NCI-H128 (cell line): ENCODE measurements around the gene PFKFB3.
"Not testable (repeated sequence)": the region's sequence is repeated elsewhere in the genome, so short reads cannot be mapped to it uniquely, and the experiment has no call there.

ENCODE experiments used
- DNase-seq: peaks from one replicate; lab custom pipeline; 2025; ENCODE audit not compliant: unreplicated experiment; lab: John Stamatoyannopoulos, UW

PFKFB3 gene

DNA sequence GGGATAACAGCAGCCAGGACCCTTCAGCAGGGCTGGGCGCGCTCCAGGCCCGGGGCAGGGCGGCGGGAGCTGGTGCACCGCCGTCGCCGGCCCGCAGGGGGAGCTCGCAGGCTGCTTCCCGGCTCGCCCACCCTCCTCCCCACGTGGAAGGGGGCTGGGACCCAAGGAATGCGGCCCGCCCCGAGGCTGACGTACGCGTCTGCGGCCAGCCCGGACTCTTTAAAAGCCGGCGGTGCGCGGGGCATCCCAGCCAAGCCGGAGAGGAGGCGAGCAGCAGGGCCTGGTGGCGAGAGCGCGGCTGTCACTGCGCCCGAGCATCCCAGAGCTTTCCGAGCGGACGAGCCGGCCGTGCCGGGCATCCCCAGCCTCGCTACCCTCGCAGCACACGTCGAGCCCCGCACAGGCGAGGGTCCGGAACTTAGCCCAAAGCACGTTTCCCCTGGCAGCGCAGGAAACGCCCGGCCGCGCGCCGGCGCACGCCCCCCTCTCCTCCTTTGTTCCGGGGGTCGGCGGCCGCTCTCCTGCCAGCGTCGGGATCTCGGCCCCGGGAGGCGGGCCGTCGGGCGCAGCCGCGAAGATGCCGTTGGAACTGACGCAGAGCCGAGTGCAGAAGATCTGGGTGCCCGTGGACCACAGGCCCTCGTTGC, at the start of gene PFKFB3:
PFKFB3 (plus strand) TSS at position 249 of the 647 bp plus-strand sequence; CDS start at position 578, 329 bp downstream.
- DNase-seq = peak; percentile 72

DNA sequence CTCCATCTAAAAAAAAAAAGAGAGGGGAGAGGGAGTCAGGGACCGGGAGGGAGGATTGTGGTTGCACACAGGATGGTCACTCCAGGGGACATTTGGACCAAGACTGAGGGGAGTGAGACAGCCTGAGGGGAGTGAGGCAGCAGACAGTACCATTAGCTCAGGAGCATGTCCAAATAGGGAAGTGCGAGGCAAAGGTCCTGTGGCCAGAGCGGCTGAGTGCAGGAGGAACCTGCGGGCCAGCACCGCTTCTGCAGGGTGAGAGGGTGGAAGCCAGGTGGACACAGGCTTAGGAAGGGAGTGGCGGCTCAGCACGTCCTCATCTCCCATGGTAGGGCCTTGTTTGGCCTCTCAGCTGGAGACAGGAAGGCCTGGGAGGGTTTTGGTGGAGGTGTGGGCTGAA, 48.9 kb upstream of the PFKFB3 start:
- DNase-seq = no peak

DNA sequence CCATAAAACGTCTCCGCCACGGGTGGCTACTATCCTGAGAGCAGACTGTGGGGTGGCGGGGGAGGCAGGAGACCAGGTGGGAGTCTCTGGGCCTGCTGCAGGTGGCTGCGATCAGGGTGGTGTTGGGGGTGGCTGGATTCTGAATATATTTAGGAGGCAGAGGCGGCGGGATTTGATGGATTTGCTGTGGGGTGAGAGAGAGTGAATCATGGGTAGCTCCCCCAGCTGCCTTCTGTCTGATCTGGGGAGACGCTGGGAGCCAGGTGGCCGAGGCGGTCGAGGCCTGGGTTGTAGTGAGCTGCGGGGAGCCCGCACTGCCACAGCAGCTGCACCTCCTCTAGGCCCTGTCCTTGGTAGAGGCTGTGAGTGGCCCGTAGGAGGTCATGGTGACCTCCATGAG, 48.2 kb upstream of the PFKFB3 start:
- DNase-seq = no peak

DNA sequence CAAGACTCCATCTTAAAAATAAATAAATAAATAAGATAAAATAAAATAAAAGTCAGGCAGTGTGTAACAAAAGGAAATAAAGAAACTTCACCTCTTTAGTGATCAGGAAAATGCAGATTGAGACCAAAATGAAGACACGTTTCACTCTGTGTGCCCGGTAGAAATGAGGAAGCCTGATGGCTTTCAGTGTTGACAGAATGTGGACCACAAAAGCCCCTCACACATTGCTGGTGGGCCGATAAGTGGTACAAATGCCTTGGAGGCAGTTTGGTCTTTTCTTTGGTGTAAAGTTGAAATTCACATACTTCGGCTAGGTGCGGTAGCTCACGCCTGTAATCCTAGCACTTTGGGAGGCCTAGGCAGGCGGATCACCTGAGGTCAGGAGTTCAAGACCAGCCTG, 44.5 kb upstream of the PFKFB3 start:
- no peak for DNase-seq

DNA sequence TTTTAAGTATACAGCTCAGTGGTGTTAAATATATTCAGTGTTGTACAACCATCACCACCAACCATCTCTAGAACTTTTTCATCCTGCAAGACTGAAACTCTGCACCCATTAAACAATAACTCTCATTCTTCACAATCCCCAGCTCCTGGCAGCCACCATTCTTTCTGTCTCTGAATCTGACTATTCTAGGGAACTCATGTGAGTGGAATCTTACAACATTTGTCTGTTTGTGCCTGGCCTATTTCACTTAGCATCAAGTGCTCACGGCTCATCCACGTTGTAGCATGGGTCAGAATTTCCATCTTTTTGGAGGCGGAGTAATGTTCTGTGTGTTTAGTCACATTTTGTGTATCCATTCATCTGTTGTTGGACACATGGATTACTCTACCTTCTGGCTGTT, 40.8 kb upstream of the PFKFB3 start:
- DNase-seq = no peak

DNA sequence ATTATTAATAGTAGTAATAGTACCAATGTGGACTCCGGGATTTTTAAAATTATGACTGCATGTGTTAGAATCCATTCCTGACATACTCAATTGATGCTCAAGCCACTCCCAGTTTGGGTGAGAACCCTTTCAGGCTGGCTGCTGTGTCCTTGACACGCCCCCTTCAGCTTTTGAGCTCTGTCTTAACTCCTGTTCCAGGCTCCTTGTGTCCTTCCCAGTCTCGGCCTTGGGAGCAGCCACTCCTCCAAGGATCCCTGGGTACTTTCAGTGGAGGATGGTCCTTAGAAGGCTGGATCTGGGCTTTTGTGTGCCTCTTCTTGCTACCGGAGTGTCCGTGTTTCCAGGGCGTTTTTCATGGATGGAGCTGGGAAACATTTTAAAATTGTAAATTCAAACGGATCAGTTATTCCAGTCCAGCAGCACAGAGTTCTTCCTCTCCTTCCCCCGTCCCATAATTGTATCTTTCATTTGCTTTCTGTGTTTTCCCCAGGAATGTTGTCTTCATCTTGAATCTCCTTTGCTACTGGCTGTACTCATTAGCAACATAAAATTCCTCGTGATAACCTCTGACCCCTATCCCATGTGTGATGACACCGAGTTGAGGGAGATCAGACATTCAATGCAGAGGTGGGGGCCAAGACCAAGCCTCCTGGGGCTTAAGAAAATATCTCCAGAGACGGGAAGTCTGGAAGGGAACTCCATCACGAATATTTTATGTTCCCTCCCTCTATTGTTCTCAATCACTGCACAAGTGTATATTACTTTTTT, 40.0 kb upstream of the PFKFB3 start:
- DNase-seq = no peak

DNA sequence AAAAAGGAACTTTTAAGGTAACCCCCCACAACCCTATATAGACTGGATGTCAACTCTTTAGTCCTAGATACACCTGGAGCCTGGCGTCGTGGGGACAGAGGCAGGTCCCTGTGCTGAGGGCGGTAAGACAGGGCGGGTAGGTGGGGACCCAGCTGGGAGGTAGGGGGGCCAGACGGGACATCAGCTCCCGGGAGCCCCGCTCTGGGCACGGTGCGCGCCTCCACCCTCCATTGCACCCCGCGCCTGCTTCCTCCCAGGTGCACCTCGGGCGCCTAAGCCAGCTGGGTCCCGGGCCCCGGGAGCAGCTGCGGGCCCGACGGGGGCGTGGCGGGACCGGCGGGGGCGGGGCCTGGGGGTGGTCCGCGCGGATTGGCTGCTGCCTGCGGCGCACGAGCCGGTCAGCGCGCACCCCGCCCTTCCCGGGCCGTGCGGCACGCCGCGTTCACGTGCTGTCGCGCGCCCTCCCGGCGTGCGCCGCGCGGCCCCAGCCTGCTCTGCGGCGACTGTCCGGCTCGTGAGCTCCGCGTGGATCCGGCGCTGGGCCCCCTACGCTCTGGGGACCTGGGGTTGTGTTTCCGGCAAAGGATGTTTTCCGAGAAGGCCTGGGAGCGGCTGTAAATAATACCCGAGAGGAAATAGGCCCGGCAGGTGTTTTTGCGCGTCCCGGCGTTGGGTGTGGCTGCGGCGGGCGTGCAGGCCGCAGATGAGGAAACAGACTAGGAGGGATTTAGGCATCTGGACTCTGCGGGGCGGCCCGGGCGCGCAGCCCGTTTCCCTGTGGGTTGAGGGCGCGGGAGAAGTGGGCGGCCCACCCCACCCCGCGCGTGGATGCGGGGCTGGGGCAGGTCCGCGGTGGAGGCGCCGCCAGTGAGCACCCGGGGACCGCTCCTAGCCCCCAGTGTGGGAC, 39.1 kb upstream of the PFKFB3 start:
- peak; percentile 47 for DNase-seq

DNA sequence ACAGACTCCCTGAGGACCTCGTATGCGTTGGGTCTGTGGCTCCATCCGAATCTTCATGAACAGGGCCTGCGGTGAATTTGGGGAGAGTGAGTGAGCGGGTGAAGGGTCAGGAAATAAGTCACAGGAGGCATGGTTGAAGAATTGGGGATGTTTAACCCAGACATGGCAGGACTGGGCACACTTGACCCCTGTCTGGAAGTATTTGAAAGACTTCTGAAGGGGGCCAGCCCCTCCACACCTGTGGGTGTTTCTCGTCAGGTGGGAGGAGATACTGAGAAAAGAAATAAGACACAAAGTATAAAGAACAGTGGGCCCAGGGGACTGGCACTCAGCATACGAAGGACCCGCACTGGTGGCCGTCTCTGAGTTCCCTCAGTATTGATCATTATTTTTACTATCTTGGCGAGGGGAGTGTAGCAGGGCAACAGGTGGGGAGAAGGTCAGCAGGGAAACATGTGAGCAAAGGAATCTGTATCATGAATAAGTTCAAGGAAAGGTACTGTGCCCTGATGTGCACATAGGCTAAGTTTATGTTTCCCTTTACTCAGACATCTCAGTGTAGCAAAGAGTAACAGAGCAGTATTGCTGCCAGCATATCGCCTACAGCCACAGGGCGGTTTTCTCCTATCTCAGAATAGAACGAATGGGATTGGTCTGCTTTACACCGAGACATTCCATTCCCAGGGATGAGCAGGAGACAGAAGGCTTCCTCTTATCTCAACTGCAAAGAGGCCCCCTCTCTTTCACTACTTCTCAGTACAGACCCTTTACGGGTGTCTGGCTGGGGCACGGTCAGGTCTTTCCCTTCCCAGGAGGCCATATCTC, 38.2 kb upstream of the PFKFB3 start:
- no peak for DNase-seq

DNA sequence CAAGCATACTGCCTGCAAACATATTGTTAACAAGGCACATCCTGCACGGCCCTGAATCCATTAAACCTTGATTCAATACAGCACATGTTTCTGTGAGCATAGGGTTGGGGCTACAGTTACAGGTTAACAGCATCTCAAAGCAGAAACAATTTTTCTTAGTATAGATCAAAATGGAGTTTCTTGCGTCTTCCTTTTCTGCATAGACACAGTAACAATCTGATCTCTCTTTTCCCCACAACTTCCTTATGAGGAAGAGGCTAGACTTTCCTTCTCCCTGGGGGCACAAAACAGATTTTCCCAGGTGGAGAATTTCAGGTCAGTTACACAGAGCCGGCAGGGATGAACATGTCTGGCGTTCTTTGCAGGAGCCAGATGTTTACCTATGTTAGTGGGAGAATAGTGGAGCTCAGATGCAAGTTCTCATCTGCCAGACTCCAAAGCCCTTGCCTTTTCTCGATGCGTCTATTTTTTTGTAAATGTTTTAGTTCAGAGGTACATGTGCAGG, 37.5 kb upstream of the PFKFB3 start:
- DNase-seq = no peak

DNA sequence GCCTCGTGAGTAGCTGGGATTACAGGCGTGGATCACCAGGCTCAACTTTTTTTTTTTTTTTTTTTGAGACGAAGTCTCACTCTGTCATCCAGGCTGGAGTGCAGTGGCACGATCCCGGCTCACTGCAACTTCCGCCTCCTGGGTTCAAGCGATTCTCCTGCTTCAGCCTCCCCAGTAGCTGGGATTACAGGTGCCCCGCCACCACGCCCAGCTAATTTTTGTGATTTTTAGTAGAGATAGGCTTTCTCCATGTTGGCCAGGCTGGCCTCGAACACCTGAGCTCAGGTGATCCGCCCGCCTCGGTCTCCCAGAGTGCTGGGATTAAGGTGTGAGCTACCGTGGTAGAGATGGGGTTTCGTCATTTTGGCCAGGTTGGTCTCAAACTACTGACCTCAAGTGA, 36.8 kb upstream of the PFKFB3 start:
- DNase-seq = not testable (repeated sequence)

DNA sequence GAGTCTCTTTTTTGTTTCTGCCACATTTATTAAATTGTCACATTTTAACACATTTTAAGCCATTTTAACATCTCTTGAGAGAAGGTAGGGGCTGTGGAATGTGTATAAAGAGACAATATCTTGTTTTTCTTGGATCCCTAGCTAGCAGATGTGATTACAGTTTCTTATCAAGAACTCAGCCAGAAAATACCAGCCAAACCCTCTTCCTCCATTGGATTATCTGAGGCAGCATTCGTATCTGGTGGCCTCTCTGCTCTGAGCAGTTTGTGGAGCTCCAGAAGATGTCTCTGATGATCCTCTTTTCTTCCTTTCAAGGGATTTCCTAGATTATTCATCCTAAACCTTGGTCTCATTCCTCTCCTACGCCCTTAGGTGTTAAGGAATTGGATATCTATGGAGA, 35.3 kb upstream of the PFKFB3 start:
- no peak for DNase-seq

DNA sequence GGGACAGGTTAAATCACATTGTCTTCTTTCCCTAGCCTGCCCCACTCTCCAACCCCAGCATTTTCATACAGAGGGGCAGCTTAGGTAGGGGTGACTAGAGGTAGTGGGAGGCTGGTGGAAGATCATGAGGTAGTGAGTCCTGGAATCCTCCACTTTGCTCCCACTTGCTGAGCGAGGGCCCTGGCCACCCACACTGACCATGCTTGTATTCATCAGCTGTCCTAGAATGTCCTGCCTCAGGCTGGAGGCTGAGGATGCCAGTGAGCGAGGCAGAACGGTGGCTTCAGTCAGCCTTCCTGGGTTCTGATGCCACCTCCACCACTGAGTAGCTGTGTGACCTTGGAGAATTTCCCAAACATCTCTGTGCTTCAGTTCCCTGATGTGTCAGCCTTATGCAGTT, 34.6 kb upstream of the PFKFB3 start:
- no peak for DNase-seq

DNA sequence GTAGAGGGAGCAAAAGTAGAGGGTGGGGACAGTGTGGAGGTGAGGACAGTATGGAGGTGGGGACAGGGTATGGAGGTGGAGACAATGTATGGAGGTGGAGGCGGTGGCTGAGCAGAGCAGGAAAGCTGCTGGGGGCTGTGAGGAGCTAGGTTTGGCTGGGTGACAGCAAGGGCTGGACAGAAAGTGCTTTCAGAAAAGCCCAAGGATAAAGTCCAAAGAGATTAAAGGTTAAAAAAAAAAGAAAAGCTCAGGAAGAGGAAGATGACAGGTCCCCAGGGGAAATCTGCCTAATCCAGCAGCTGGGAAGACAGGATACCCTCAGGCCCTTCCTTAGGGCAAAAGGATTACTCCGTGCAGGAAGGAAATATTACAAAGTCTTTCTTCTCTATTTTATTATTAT, 32.1 kb upstream of the PFKFB3 start:
- DNase-seq = no peak

DNA sequence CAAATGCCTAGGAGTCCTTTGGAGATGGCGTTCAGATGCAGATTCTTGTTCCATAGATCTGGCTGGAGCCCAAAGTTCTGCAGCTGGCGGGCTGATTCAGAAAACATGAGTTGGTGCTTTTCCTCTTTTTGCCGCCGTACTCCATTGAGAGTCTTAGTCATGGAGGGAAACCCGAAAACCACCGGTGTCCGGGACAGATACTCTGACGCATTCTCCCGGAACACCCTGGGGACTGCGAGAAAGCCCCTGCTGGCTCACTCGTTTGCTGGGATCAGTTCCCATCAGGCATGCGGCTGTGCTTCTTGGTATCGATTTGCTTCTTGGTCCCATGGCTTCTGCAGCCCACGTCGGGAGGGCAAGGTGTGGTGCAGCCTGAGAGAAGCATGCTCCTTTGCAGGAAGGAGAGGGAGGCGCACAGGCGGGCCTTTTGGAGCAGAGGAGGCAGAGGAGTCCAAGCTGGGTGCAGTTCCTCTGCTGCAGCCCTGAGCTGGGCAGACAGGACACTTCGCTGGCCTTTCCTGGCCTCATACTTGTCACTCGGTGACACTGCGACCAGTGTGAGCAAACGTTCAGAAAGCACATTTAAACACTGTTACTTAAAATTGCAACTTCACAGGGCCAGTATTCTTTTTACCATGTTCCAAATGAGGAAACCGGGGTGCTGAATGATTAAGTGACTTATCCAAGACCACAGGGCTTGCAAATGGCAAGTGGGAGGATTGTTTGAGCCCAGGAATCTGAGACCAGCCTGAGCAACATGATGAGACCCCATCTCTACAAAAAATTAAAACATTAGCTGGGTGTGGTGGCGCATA, 30.6 kb upstream of the PFKFB3 start:
- no peak for DNase-seq

DNA sequence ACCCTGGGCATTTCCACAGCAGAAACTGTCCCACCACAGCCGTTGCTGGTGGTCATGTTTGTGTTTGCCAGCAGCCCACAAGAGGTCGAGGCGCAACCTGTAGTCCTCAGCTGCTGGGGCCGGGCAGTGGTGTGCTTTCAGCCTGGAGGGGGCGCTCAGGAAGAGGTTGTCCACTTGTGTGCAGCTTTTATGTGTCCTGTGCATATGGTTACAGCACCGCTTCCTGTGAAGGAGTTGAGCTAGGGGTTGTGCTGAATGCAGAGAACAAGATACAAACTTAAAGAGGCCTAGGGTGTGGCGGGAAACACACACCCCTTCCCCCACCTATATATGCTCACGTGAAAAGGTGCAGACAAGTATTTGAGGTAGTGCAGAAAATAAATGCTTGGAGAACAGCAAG, 29.5 kb upstream of the PFKFB3 start:
- no peak for DNase-seq

DNA sequence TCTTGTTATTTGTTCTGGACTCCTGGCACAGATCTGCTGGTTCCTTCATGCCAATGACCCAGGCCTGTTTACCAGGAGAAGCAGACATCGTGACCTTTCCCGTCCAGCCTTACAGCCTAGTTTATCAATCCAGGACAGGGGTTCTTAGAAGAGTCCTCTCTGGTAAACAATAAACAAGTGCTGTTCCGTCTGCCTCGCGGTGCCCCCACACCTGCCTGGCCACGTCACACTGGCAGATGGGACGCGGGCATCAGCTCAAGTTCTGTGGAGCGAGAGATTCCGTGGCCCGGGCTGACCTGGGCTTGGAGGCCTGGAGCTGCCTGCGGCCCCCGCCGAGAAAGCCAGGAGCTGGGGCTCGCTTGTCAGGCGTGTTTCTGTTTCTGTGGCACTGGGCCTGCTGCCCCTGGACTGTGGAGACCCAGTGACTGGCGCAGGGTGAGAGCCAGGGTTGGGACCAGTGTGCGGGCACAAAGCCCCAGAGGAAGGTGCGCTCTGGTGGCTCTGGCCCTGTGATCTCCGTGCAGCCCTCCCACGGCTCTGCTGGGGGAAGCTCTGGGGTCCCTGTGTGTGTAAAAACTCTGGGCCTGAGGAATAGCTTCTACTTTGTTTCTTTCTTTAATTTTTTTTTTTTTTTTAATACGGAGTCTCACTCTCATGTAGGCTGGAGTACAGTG, 28.4 kb upstream of the PFKFB3 start:
- DNase-seq = no peak

DNA sequence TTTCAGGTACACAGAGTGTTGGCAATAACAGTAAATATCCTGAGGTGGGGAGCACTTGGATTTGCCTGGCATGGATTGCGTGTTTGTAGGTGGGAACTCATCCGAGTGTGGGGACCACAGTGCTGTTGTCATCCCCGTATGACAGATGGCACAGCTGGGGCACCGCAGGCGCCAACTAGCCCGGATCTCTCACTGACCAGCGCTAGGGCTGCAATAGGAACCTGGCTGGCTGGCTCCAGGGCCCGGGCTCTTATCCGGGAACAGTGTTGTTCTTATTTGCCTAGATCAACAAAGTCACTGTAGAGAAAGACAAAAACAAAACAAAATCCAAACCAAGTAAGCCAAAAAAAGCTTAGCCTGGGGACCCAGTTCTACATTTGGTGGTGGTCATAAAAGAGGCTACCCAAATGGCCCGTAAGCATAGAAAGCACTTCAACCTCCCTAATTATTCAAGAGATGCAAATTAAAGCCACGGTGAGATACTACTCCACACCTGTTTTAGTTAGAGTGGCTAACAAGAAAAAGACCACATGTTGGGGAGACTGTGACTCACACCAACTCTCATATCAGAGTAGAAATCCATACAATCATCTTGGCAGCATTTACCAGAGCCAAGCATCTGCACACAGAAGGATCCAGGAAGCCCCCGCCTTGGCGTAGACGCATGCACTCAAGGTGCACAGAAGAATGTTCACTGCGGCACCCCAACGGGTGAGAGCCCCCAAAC, 27.2 kb upstream of the PFKFB3 start:
- DNase-seq = no peak

DNA sequence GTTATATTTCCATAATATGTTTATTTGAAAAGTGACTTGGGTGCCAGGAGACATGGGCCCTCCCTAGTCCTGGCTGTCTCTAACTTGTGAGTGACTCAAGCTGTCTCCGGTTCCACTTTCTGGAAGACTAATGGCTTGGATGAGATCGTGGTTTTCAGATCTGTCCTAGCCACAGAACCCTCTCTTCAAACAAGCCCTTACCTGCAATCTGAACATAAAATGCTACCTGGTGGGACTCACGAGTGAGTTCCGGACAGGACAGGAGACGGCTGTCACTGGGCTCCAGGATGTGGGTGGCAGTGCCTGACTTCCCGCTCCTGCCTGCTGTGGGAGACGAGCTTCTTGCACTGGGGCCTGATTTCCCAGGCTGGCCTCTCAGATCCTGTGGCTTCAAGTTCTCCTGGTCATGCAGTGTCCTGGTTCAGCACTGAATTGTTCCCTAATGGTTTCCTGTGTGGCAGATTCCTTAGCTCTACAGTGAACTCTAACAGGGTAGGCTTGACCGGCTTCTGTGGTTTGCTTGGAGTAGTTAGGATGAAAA, 26.0 kb upstream of the PFKFB3 start:
- DNase-seq = no peak
